Endodermal cell (in vitro differentiated cells): Measurements from ENCODE around the gene TRPC3. TPM values are rescaled to one million over a fixed set of nuclear protein-coding genes. Genes with fewer than 3 reads are reported as not detected.

ENCODE experiments used
- DNase-seq: peaks from one replicate; pipeline ENCODE4 v3.0.0-alpha.2; 2017
- H3K27ac ChIP-seq: 2 replicates; pipeline ENCODE4 v1.5.1; 2013; ENCODE audit warnings: mild to moderate bottlenecking, low read depth, low read length, moderate library complexity
- H3K27me3 ChIP-seq: 2 replicates; pipeline ENCODE4 v1.6.1; 2013; ENCODE audit warnings: mild to moderate bottlenecking, low read length, moderate library complexity; ENCODE audit not compliant: insufficient read depth, control insufficient read depth, poor library complexity, severe bottlenecking
- H3K36me3 ChIP-seq: 2 replicates; pipeline ENCODE4 v1.7.0; 2013; ENCODE audit warnings: mild to moderate bottlenecking, low read length, moderate library complexity; ENCODE audit not compliant: control insufficient read depth, insufficient read depth
- H3K4me1 ChIP-seq: one replicate; pipeline ENCODE4 v1.7.0; 2013; ENCODE audit warnings: low read length; ENCODE audit not compliant: control insufficient read depth, insufficient read depth
- H3K4me3 ChIP-seq: 2 replicates; pipeline ENCODE4 v1.5.1; 2013; ENCODE audit warnings: mild to moderate bottlenecking, low read length, moderate library complexity
- H3K9ac ChIP-seq: 2 replicates; pipeline ENCODE4 v1.6.1; 2013; ENCODE audit warnings: mild to moderate bottlenecking, low read length, moderate library complexity; ENCODE audit not compliant: poor library complexity, severe bottlenecking; ENCODE audit errors: extremely low read depth
- H3K9me3 ChIP-seq: 2 replicates; pipeline ENCODE4 v1.6.1; 2013; ENCODE audit warnings: mild to moderate bottlenecking, low read length, moderate library complexity; ENCODE audit not compliant: control insufficient read depth
- H3K27ac Mint-ChIP-seq: 2 replicates; pipeline ENCODE4 v1.8.0; 2020; ENCODE audit warnings: mixed read lengths
- H3K27me3 Mint-ChIP-seq: 2 replicates; pipeline ENCODE4 v1.8.0; 2021; ENCODE audit warnings: mild to moderate bottlenecking, mixed read lengths; ENCODE audit not compliant: insufficient read depth
- H3K36me3 Mint-ChIP-seq: 2 replicates; pipeline ENCODE4 v1.8.0; 2020; ENCODE audit warnings: low read depth, mixed read lengths
- H3K4me1 Mint-ChIP-seq: 2 replicates; pipeline ENCODE4 v1.8.0; 2020; ENCODE audit warnings: mixed read lengths
- H3K4me3 Mint-ChIP-seq: 2 replicates; pipeline ENCODE4 v1.8.0; 2020; ENCODE audit warnings: mild to moderate bottlenecking, moderate library complexity, mixed read lengths
- H3K9me3 Mint-ChIP-seq: 2 replicates; pipeline ENCODE4 v1.8.0; 2020; ENCODE audit warnings: mild to moderate bottlenecking, mixed read lengths
- WGBS, 2 experiments: methylation state at CpG; one replicate each; pipeline versions ENCODE4 v1.1.5 to v1.1.7; 2013; ENCODE audit warnings: missing lambda C conversion rate in 2 of 2, mixed read lengths in 1 of 2; ENCODE audit not compliant: insufficient coverage in 1 of 2, insufficient read length in 1 of 2; 5-methylcytosine and 5-hydroxymethylcytosine counted together
- total RNA-seq, 2 donors: library from RNA; stranded (reverse); fragmentation: NEBNext Ultra II Directional in 1 of 2; extraction: Animal tissue kit (Norgen Biotek cat#: 25700) in 1 of 2; gene quantifications; 2 replicates in 1 of 2; 3 replicates in 1 of 2; pipeline ENCODE4 v1.2.1, GENCODE V29; 2021
- TF ChIP-seq, protein P1 (sequence below): fragments of 200-600 bp; sonication (generic); conservative IDR thresholded peaks from 2 replicates; pipeline ENCODE4 v1.5.0; 2021; ENCODE audit warnings: antibody characterized with exemption, mild to moderate bottlenecking

Gene TRPC3
- total RNA-seq, 2 donors from 2014 or later: 0.79 to 1.00 TPM

GRCh38 chr4:121973816-121974215 is 22.0 kb upstream of the TRPC3 start:
- no peak overlapping the region for H3K9ac ChIP-seq
- peaks cover 11% of the 10 kb centered on the region for H3K27me3 Mint-ChIP-seq

GRCh38 chr4:121968859-121969258 is 17.0 kb upstream of the TRPC3 start:
- no peak overlapping the region for H3K4me3 Mint-ChIP-seq
- TF ChIP-seq, protein P1, sequence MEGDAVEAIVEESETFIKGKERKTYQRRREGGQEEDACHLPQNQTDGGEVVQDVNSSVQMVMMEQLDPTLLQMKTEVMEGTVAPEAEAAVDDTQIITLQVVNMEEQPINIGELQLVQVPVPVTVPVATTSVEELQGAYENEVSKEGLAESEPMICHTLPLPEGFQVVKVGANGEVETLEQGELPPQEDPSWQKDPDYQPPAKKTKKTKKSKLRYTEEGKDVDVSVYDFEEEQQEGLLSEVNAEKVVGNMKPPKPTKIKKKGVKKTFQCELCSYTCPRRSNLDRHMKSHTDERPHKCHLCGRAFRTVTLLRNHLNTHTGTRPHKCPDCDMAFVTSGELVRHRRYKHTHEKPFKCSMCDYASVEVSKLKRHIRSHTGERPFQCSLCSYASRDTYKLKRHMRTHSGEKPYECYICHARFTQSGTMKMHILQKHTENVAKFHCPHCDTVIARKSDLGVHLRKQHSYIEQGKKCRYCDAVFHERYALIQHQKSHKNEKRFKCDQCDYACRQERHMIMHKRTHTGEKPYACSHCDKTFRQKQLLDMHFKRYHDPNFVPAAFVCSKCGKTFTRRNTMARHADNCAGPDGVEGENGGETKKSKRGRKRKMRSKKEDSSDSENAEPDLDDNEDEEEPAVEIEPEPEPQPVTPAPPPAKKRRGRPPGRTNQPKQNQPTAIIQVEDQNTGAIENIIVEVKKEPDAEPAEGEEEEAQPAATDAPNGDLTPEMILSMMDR: no peak
- no peak overlapping the region for H3K27ac ChIP-seq
- H3K4me1 Mint-ChIP-seq: no peaks in the 10 kb centered on the region
- H3K36me3 ChIP-seq: no peaks in the 10 kb centered on the region
- DNase-seq: no peak
- no peak overlapping the region for H3K9ac ChIP-seq
- H3K9me3 ChIP-seq: no peaks in the 10 kb centered on the region
- no peak overlapping the region for H3K27ac Mint-ChIP-seq
- H3K9me3 Mint-ChIP-seq: no peaks in the 10 kb centered on the region
- no peak overlapping the region for H3K4me3 ChIP-seq
- peaks cover 7% of the 10 kb centered on the region for H3K27me3 ChIP-seq
- no peaks in the 10 kb centered on the region for H3K36me3 Mint-ChIP-seq
- WGBS, 2 experiments: 80% methylated on average over 1 of the region's 1 CpG; no CpG with 5 or more reads in 1 of the 2 experiments
- no peaks in the 10 kb centered on the region for H3K4me1 ChIP-seq
- H3K27me3 Mint-ChIP-seq: peaks cover 5% of the 10 kb centered on the region

More at GRCh38 chr4:121973816-121974215, 22.0 kb upstream of the TRPC3 start:
- Mint-ChIP-seq H3K4me3 (no peak overlapping the region), H3K36me3 (no peaks in the 10 kb centered on the region), H3K4me1 (no peaks in the 10 kb centered on the region), H3K27ac (no peak overlapping the region), H3K9me3 (no peaks in the 10 kb centered on the region)
- WGBS, 2 experiments: 89% methylated on average over 3 of the region's 4 CpGs; no CpG with 5 or more reads in 1 of the 2 experiments
- no peak for DNase-seq
- Histone ChIP-seq H3K27me3 (peaks cover 7% of the 10 kb centered on the region), H3K4me3 (no peak overlapping the region), H3K36me3 (no peaks in the 10 kb centered on the region), H3K9me3 (no peaks in the 10 kb centered on the region), H3K4me1 (no peaks in the 10 kb centered on the region), H3K27ac (no peak overlapping the region)
- TF ChIP-seq, protein P1: no peak

- TF ChIP-seq, protein P1: no peak
- DNase-seq: no peak
- no peaks in the 10 kb centered on the region for H3K9me3 Mint-ChIP-seq
- Histone ChIP-seq H3K27me3 (no peaks in the 10 kb centered on the region), H3K9ac (no peak overlapping the region), H3K4me1 (no peaks in the 10 kb centered on the region), H3K9me3 (no peaks in the 10 kb centered on the region), H3K36me3 (no peaks in the 10 kb centered on the region), H3K4me3 (no peak overlapping the region), H3K27ac (no peak overlapping the region)
- no peak overlapping the region for H3K27ac Mint-ChIP-seq
- peaks cover 9% of the 10 kb centered on the region for H3K4me1 Mint-ChIP-seq
- H3K36me3 Mint-ChIP-seq: no peaks in the 10 kb centered on the region
- 92 to 98% methylated on average over 1 of the region's 1 CpG for WGBS, 2 experiments
- H3K4me3 Mint-ChIP-seq: no peak overlapping the region
- peaks cover 4% of the 10 kb centered on the region for H3K27me3 Mint-ChIP-seq
Observed at GRCh38 chr4:121964958-121965357, 13.1 kb upstream of the TRPC3 start.
